GM04503 (cell line): ENCODE results near the gene ZC3H4.

Source experiments
- DNase-seq: peaks from one replicate; pipeline ENCODE4 v3.0.0-alpha.2; 2012; ENCODE audit warnings: low read depth

The ZC3H4 gene

GRCh38 chr19:47133021-47133471 is 19.5 kb upstream of the ZC3H4 start:
- DNase-seq: no peak

DNA sequence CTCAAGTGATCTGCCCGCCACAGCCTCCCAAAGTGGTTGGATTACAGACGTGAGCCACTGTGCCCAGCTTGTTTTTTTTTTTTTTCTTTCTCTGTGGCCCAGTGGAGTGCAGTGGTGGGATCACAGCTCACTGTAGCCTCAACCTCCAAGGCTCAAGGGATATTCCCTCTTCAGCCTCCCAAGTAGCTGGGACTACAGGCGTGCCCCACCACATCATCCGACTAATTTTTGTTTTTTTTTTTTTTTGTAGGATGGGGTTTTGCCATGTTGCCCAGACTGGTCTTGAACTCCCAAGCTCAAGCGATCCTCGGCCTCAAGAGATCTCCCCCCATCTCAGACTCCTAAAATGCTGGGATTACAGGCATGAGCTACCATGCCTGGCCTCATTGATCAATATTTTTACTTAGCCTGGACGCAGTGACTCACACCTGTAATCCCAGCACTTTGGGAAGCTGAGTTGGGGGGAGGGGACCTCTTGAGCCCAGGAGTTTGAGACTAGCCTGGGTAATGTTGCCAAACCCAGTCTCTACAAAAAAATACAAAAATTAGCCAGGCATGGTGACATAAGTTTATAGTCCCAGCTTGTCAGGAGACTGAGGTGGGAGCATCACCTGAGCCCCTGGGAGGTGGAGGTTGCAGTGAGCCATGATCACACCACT is 18.7 kb upstream of the ZC3H4 start:
- no peak for DNase-seq

- DNase-seq: peak; percentile 85
Measured at GRCh38 chr19:47130589-47131227, 17.1 kb upstream of the ZC3H4 start, which contains the start of gene SAE1. TSS of gene SAE1 (plus strand) at chr19:47130835. CDS start at chr19:47130931, 96 bp downstream.

DNA sequence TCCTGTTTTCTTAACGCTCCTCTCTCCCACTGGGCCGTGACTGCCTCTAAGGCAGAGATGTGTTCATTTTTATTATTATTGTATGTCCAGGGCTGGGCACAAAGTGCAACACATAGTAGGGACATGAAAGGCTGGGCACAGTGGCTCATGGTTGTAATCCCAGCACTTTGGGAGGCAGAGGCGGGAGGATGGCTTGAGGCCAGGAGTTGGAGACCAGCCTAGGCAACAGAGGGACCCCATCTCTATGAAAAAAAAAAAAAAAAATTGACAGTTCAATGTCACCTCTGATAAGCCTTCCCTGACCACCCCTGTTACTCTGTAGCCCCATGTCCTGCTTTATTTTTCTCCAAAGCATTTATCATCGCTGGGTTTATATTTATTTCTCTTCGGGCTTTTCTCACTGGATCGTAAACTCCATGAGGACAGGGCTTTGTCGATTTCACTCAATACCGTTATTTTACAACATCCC is 16.6 kb upstream of the ZC3H4 start:
- DNase-seq: no peak

- DNase-seq: no peak
Measured at GRCh38 chr19:47129579-47129978, 16.0 kb upstream of the ZC3H4 start.

- DNase-seq: no peak
Measured at GRCh38 chr19:47125669-47125938, 12.0 kb upstream of the ZC3H4 start.

DNA sequence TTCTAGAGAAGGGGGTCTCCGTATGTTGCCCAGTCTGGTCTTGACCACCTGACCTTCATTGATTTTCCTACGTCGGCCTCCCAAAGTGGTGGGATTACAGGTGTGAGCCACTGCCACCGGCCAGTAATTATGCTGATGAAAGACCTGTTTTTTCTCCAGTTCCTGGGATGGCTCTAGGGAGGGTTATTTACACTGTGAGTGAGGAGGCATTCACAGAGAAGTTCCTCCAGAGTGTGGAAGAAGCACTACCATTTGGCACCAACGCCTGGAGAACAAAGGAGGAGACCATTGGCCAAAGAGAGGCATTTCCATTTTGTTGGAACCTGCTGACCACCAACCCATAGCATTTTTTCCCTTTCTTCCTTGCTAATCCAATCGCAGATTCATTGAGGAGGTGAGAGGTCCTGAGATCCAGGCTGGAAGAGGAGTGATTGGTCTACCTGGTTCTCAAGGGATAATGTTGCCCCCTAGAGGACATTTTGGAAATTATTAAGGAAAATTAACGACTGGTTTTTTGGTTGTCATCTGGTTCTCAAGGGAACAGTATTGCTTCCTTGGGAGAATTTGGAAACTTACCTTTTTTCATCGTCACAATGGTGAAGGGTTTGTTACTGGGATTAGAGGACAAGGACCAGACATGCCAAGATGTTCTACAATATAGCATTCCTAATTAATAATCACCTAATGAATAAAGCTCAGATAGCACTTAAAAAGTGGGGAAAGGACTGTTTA is 11.5 kb upstream of the ZC3H4 start:
- no peak for DNase-seq

DNA sequence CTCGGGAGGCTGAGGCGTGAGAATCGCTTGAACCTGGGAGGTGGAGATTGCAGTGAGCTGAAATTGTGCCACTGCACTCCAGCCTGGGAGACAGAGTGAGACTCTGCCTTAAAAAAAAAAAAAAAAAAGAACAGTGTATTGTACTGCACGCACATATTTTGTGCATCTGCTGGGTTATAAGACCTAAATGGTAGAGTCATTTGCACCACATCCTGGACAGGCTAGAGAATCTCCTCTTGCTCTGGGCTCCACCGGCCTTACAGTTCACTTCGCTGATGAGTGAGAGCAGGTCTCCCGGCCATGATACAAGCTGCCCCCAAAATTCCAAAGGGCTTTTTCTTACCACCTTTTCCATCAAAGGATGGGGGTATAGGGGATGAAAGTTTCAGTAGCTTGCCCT is 9.8 kb upstream of the ZC3H4 start:
- DNase-seq: no peak

DNA sequence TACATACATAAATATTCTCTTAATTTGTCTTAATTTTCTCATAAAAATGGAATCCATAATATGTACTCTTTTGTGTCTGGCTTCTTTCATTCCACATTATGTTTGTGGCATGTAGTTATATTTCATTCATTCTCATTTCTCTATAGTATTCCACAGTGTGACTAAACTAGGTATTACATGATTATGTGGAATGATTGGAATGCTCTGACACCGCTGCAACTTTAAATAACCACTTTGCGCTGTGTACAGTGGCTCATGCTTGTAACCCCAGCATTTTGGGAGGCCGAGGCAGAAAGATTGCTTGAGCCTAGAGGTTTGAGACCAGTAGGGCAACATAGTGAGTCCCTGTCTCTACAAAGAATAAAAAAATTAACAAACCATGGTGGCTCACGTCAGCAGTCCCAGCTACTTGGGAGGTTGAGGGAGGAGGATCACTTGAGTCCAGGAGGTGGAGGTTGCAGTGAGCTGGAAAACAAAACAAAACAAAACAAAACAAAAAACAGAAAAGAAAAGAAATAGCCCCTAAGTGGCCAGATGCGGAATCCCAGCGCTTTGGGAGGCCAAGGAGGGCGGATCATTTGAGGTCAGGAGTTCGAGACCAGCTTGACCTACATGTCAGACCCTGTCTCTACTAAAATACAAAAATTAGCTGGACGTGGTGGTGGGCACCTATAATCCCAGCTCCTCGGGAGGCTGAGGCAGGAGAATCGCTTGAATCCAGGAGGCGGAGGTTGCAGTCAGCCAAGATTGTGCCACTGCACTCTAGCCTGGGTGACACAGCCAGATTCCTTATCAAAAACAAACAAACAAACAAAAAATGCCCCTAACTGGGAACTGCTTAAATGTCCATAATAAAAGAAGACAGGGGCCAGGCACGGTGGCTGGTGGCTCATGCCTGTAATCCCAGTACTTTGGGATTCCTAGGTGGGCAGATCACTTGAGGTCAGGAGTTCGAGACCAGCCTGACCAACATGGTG is 9.1 kb upstream of the ZC3H4 start:
- peak; percentile 68 for DNase-seq

DNA sequence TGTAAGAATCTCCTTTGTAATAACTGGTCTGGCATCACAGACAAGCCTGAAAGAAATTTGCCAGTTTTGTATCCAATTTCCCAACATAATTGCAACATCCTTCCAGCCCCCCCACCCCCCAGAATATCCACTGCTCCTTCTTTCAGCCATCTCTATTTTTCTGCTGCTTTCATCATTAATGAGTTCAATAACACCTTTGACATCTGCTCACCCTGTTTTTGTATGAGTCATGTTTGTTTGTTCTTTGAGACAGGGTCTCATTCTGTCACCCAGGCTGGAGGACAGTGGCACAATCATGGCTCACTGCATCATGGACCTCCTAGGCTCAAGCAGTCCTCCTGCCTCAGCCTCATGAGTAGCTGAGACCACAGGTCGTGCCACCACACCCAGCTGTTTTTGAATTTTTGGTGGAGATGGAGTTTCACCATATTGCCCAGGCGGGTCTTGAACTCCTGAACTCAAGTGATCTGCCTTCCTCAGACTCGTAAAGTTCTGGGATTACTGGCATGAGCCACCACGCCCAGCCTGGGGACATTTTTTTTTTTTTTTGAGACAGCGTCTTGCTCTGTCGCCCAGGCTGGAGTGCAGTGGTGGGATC is 7.0 kb upstream of the ZC3H4 start:
- no peak for DNase-seq

GRCh38 chr19:47113850-47114651 is 475 bp upstream of the ZC3H4 start:
- DNase-seq: no peak

DNA sequence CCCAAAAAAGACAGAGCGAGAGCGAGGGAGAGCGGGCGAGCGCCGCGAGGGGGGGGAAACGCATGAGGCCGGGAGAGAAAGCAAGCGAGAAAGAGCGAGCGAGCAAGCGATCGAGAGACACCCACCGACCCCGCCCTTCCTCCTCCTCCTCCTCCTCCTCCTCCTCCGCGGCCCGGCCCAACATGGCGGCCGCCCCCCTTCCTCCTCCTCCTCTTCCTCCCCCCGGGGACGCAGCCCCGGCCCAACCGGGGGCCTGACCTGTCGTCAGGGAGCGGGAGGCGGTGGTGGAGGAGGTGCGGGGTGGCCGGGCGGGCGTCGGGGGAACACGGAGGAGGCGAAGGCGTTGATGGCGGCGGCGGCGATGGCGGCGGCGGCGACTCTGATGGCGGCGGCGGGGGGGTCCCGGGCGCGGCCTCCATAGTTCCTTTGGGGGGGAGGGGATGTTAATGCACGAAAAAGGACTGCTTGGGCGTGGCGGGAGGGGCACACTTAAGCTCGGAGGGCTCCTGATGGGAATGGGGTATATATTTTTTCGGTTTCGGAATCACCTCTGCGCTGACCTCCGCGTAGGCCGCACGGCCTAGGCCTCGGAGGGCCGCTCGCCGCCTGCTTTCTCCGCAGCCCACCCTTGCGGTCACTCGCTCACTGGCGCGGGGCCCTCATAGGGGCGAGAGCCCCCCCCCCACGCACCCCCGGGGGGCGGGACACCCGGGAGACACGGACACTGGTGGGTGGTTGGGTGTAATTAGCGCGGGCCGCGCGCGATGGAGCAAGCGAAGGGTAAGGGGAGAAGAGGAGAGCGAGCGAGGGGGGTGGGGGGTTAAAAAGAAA is 1.2 kb downstream of the ZC3H4 start:
- peak; percentile 46 for DNase-seq

GRCh38 chr19:47111682-47112165 is 1.9 kb downstream of the ZC3H4 start:
- no peak for DNase-seq

GRCh38 chr19:47111006-47111621 is 2.5 kb downstream of the ZC3H4 start:
- no peak for DNase-seq

DNA sequence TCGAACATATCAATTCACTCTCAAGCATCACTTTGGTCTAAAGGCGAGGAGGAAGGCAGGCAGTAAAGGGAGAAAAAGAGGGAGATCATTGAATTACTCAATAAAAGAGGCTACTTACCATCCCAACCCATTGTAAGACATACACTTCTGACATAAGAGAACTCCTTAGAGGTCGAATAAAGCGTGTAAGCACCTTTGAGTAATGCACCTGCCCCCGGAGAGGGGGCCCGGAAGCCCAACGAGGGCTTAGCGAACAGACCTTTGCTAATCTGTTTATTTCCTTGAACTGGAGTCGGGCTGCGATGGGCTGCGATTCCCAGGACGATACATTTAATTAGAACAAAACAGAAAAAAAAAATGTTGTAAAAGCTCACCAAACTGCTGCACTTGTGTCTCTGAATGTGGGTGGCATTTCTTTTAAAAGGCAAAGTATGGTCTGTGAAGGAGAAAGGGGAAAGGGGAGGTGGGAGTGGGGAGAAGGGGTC is 3.0 kb downstream of the ZC3H4 start:
- DNase-seq: no peak

GRCh38 chr19:47109541-47110375 is 3.8 kb downstream of the ZC3H4 start:
- no peak for DNase-seq

DNA sequence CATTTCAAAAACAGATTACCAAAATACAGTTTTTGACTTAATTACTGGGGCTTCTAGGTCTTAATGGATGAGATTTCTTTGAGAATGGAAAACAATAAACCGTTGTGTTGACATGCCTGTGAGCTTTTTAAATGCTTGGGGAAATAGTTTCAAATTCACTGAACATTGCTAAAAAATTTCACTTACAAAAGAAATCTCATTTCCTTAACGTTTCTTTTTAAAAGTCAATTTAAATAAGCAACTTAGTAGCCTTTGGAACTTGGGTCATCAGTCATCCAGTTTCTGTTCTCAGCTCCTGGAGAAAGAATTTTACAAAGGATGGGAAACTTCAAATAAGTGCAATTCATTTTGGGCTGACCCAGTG is 4.4 kb downstream of the ZC3H4 start:
- DNase-seq: no peak
